Hepatocyte (in vitro differentiated cells): Measurements from ENCODE around the gene CD300A.

Experiments
- EZH2 ChIP-seq: fragments of 200-600 bp; sonication (generic); IDR thresholded peaks from 2 replicates; pipeline ENCODE4 v1.6.1; 2016; ENCODE audit warnings: antibody characterized with exemption, mild to moderate bottlenecking, borderline replicate concordance
- TF ChIP-seq, protein P1 (sequence below): fragments of 200-600 bp; sonication (generic); IDR thresholded peaks from 2 replicates; pipeline ENCODE4 v1.5.1; 2016; ENCODE audit warnings: antibody characterized with exemption, mild to moderate bottlenecking; ENCODE audit not compliant: poor library complexity

GRCh38 chr17:74448756-74449155 is 17.7 kb upstream of the CD300A start:
- TF ChIP-seq, protein P1, sequence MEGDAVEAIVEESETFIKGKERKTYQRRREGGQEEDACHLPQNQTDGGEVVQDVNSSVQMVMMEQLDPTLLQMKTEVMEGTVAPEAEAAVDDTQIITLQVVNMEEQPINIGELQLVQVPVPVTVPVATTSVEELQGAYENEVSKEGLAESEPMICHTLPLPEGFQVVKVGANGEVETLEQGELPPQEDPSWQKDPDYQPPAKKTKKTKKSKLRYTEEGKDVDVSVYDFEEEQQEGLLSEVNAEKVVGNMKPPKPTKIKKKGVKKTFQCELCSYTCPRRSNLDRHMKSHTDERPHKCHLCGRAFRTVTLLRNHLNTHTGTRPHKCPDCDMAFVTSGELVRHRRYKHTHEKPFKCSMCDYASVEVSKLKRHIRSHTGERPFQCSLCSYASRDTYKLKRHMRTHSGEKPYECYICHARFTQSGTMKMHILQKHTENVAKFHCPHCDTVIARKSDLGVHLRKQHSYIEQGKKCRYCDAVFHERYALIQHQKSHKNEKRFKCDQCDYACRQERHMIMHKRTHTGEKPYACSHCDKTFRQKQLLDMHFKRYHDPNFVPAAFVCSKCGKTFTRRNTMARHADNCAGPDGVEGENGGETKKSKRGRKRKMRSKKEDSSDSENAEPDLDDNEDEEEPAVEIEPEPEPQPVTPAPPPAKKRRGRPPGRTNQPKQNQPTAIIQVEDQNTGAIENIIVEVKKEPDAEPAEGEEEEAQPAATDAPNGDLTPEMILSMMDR, result no peak
- TF ChIP-seq EZH2, result no peak
